Suprapubic skin (tissue), 4 donors: ENCODE results near the gene NKD2. TPM values are rescaled to one million over a fixed set of nuclear protein-coding genes. Genes with fewer than 3 reads are reported as not detected.

Source experiments
- DNase-seq, 2 donors: peaks; one replicate each; pipeline ENCODE4 v3.0.0-alpha.2; 2019; ENCODE audit warnings: low spot score in 2 of 2
- H3K27ac ChIP-seq: fragments of 200-600 bp; sonication (generic); one replicate; pipeline ENCODE4 v1.5.1; 2019
- H3K27me3 ChIP-seq: fragments of 200-600 bp; sonication (generic); one replicate; pipeline ENCODE4 v1.5.1; 2019
- H3K36me3 ChIP-seq: fragments of 200-600 bp; sonication (generic); one replicate; pipeline ENCODE4 v1.5.1; 2019
- H3K4me1 ChIP-seq: fragments of 200-600 bp; sonication (generic); one replicate; pipeline ENCODE4 v1.5.1; 2019
- H3K4me3 ChIP-seq: fragments of 200-600 bp; sonication (generic); one replicate; pipeline ENCODE4 v1.5.1; 2019; ENCODE audit warnings: mild to moderate bottlenecking
- H3K9me3 ChIP-seq: fragments of 200-600 bp; sonication (generic); one replicate; pipeline ENCODE4 v1.5.1; 2019
- CTCF ChIP-seq, 2 donors: fragments of 200-600 bp in 1 of 2; fragments of 450-650 bp in 1 of 2; sonication (generic) in 1 of 2; IDR thresholded peaks; one replicate each; pipeline ENCODE4 v1.5.1; 2016 to 2019; ENCODE audit warnings: antibody characterized with exemption in 2 of 2, mild to moderate bottlenecking in 1 of 2, moderate library complexity in 1 of 2
- EP300 ChIP-seq: sonication (generic); formaldehyde crosslinking; IDR thresholded peaks from one replicate; pipeline ENCODE4 v1.6.1; 2017; ENCODE audit warnings: antibody characterized with exemption
- POLR2A ChIP-seq, 2 donors: fragments of 450-650 bp; IDR thresholded peaks; one replicate each; pipeline ENCODE4 v1.6.1; 2017; ENCODE audit warnings: antibody characterized with exemption in 2 of 2, mild to moderate bottlenecking in 2 of 2, moderate library complexity in 2 of 2
- POLR2AphosphoS5 ChIP-seq, 3 donors: sonication (generic); formaldehyde crosslinking; IDR thresholded peaks; one replicate each; pipeline ENCODE4 v1.6.1; 2017; ENCODE audit warnings: antibody characterized with exemption in 3 of 3
- WGBS: methylation state at CpG from one replicate; pipeline ENCODE4 v1.1.5; 2018; 5-methylcytosine and 5-hydroxymethylcytosine counted together
- total RNA-seq, 4 donors: library from RNA; depleted of rRNA; stranded (reverse); fragments of >200 nt; gene quantifications; one replicate each; pipeline ENCODE4 v1.1.0, GENCODE V29; 2016

The NKD2 gene
- total RNA-seq, 4 donors from 2014 or later, result 7.9 to 13.0 (median 10.6) TPM

- peaks cover 79% of the 10 kb centered on the region for H3K36me3 ChIP-seq
- peaks cover 7% of the 10 kb centered on the region for H3K4me1 ChIP-seq
- H3K9me3 ChIP-seq, result no peaks in the 10 kb centered on the region
- 92% methylated on average over 7 of the region's 39 CpGs for WGBS
- no peaks in the 10 kb centered on the region for H3K27me3 ChIP-seq
- no peak for DNase-seq
- TF ChIP-seq POLR2AphosphoS5 (IDR thresholded peaks at IDR 0.05) (no peak), CTCF (IDR thresholded peaks at IDR 0.05) (no peak), POLR2A (IDR thresholded peaks at IDR 0.05) (no peak), EP300 (no peak)
- H3K27ac ChIP-seq, result no peak overlapping the region
- no peak overlapping the region for H3K4me3 ChIP-seq
Measured at GRCh38 chr5:1055896-1056610, 47.5 kb downstream of the NKD2 start.

- no peaks in the 10 kb centered on the region for H3K27me3 ChIP-seq
- DNase-seq, result no peak
- H3K4me3 ChIP-seq, result no peak overlapping the region
- no peak for TF ChIP-seq POLR2A (IDR thresholded peaks at IDR 0.05)
- no peak for TF ChIP-seq POLR2AphosphoS5 (IDR thresholded peaks at IDR 0.05)
- no peak for TF ChIP-seq CTCF (IDR thresholded peaks at IDR 0.05)
- no peak for TF ChIP-seq EP300
- 93% methylated on average over 17 of the region's 27 CpGs for WGBS
- peaks cover 7% of the 10 kb centered on the region for H3K4me1 ChIP-seq
- no peaks in the 10 kb centered on the region for H3K9me3 ChIP-seq
- no peak overlapping the region for H3K27ac ChIP-seq
- H3K36me3 ChIP-seq, result peaks cover 79% of the 10 kb centered on the region
Measured at GRCh38 chr5:1056611-1057484, 48.2 kb downstream of the NKD2 start.

- no peak for DNase-seq
- Histone ChIP-seq H3K4me1 (peaks cover 5% of the 10 kb centered on the region), H3K27ac (no peak overlapping the region), H3K4me3 (no peak overlapping the region), H3K9me3 (no peaks in the 10 kb centered on the region), H3K27me3 (no peaks in the 10 kb centered on the region), H3K36me3 (peaks cover 77% of the 10 kb centered on the region)
- 85% methylated on average over 17 of the region's 36 CpGs for WGBS
- no peak for TF ChIP-seq CTCF (IDR thresholded peaks at IDR 0.05)
- no peak for TF ChIP-seq POLR2AphosphoS5 (IDR thresholded peaks at IDR 0.05)
- TF ChIP-seq POLR2A (IDR thresholded peaks at IDR 0.05), result no peak
- no peak for TF ChIP-seq EP300
Measured at GRCh38 chr5:1057485-1058082, 49.0 kb downstream of the NKD2 start.

- H3K4me1 ChIP-seq, result no peaks in the 10 kb centered on the region
- H3K36me3 ChIP-seq, result peaks cover 77% of the 10 kb centered on the region
- H3K27ac ChIP-seq, result no peak overlapping the region
- TF ChIP-seq POLR2A (IDR thresholded peaks at IDR 0.05) (no peak), CTCF (IDR thresholded peaks at IDR 0.05) (no peak), POLR2AphosphoS5 (IDR thresholded peaks at IDR 0.05) (no peak)
- DNase-seq, result no peak
- no peak overlapping the region for H3K4me3 ChIP-seq
- WGBS, result 93% methylated on average over 20 of the region's 36 CpGs
- H3K9me3 ChIP-seq, result no peaks in the 10 kb centered on the region
- no peaks in the 10 kb centered on the region for H3K27me3 ChIP-seq
Measured at GRCh38 chr5:1058083-1058945, 49.7 kb downstream of the NKD2 start.
